ENCODE measurements around the gene RPS5.

DNA sequence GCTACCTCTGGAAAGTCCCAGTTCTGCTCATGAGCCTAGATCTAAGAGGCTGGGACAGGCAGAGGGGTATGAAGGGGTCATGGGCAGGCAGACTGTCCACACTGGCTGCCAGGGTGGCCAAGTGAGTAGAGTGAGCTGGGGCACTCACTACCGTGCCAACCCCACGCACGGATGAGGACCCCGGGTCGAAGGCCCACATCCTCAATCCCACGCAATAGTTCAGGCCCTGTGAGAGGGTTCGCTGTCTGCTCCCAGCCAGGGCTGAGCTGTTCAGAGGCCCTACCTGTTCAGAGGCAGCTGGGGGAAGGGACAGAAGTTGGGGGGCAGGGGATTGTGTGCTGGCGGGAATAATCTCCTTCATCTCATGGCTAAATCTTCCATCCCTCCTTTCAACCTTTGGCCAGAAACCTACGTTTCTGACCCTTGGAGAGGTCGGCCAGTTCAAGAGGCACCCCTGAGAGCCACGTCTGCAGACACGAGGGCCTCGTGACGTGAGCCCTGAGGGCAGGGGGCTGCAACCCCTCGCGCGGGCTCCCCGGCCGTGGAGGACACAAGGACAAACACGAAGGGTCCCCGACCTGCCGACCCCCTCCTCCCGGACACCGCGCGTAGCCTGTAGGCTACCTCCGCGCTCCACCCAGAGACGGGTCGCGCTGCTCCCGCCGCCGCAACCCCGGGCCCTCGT, 1.0 kb upstream of the RPS5 start:
- TF ChIP-seq, protein P1, sequence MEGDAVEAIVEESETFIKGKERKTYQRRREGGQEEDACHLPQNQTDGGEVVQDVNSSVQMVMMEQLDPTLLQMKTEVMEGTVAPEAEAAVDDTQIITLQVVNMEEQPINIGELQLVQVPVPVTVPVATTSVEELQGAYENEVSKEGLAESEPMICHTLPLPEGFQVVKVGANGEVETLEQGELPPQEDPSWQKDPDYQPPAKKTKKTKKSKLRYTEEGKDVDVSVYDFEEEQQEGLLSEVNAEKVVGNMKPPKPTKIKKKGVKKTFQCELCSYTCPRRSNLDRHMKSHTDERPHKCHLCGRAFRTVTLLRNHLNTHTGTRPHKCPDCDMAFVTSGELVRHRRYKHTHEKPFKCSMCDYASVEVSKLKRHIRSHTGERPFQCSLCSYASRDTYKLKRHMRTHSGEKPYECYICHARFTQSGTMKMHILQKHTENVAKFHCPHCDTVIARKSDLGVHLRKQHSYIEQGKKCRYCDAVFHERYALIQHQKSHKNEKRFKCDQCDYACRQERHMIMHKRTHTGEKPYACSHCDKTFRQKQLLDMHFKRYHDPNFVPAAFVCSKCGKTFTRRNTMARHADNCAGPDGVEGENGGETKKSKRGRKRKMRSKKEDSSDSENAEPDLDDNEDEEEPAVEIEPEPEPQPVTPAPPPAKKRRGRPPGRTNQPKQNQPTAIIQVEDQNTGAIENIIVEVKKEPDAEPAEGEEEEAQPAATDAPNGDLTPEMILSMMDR (IDR thresholded peaks at IDR 0.05), result no peak
- TF ChIP-seq POLR2A (IDR thresholded peaks at IDR 0.05), result no peak

All from prostate gland (tissue), 2 donors.